AG04450 (cell line): ENCODE results near the gene SLC17A2. TPM values are rescaled to one million over a fixed set of nuclear protein-coding genes. Genes with fewer than 3 reads are reported as not detected.
"Not testable (repeated sequence)": the region's sequence is repeated elsewhere in the genome, so short reads cannot be mapped to it uniquely, and the experiment has no call there.

Experiments used
- CTCF ChIA-PET: fragments of 300-600, 350-600 bp; formaldehyde crosslinking; extraction: SDS; loops from one replicate; lab custom pipeline; 2022; ENCODE audit warnings: antibody characterized with exemption, inconsistent platforms; lab: Charles Lee
- POLR2A ChIA-PET: fragments of 350-600 bp; formaldehyde crosslinking; extraction: SDS; loops from one replicate; lab custom pipeline; 2021; ENCODE audit warnings: antibody characterized with exemption, inconsistent platforms; lab: Yijun Ruan, JAX
- DNase-seq: peaks from one replicate; pipeline ENCODE4 v3.0.0-alpha.2; 2011; ENCODE audit warnings: low read depth, low spot score
- H3K27ac ChIP-seq: one replicate; pipeline ENCODE4 v1.5.1; 2012; ENCODE audit warnings: low read depth, low read length, control low read depth
- H3K27me3 ChIP-seq: one replicate; pipeline ENCODE4 v1.6.0; 2012; ENCODE audit warnings: low read length; ENCODE audit not compliant: control insufficient read depth, insufficient read depth
- H3K4me3 ChIP-seq: 2 replicates; pipeline ENCODE4 v1.5.1; 2011; ENCODE audit warnings: mild to moderate bottlenecking, low read depth, low read length, control low read depth
- H3K9me3 ChIP-seq: 2 replicates; pipeline ENCODE4 v1.5.1; 2012; ENCODE audit warnings: low read length; ENCODE audit not compliant: control insufficient read depth, insufficient read depth
- CTCF ChIP-seq: IDR thresholded peaks from 2 replicates; pipeline ENCODE4 v1.5.1; 2011; ENCODE audit warnings: low read depth, low read length, control low read depth, inconsistent platforms
- polyA plus RNA-seq: library from polyadenylated mRNA; depleted of rRNA; stranded (reverse); fragments of >200 nt; gene quantifications from 2 replicates; pipeline ENCODE4 v1.2.3, GENCODE V29; 2011

SLC17A2 gene
- polyA plus RNA-seq, 1 experiment, result not detected

DNA sequence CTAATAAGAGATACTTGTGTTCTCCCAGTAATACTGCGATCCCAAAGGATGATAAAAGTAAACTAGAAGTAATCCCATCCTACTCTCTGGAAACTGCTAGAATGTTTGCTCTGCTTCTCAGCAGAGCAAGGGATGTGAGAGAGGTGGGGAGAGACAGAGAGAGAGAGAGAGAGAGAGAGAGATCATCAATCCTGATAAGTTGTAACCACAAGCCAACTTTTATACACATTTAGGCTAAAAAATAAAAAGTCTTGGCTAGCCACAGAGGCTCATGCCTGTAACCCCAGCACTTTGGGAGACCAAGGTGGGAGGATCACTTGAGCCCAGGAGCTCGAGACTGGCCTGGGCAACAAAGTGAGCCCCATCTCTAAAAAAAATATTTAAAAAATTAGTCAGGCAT lies 16.1 kb upstream of the SLC17A2 start:
- Histone ChIP-seq H3K27ac (no peak overlapping the region), H3K4me3 (no peak overlapping the region), H3K9me3 (no peaks in the 10 kb centered on the region), H3K27me3 (no peaks in the 10 kb centered on the region)
- CTCF ChIA-PET, result no interaction called here
- TF ChIP-seq CTCF, result no peak
- POLR2A ChIA-PET, result no interaction called here
- DNase-seq, result no peak

- H3K4me3 ChIP-seq, H3K27me3 ChIP-seq, POLR2A ChIA-PET, CTCF ChIA-PET, DNase-seq, H3K9me3 ChIP-seq, H3K27ac ChIP-seq: not testable (repeated sequence)
Measured at GRCh38 chr6:25945738-25946137, 15.2 kb upstream of the SLC17A2 start.

DNA sequence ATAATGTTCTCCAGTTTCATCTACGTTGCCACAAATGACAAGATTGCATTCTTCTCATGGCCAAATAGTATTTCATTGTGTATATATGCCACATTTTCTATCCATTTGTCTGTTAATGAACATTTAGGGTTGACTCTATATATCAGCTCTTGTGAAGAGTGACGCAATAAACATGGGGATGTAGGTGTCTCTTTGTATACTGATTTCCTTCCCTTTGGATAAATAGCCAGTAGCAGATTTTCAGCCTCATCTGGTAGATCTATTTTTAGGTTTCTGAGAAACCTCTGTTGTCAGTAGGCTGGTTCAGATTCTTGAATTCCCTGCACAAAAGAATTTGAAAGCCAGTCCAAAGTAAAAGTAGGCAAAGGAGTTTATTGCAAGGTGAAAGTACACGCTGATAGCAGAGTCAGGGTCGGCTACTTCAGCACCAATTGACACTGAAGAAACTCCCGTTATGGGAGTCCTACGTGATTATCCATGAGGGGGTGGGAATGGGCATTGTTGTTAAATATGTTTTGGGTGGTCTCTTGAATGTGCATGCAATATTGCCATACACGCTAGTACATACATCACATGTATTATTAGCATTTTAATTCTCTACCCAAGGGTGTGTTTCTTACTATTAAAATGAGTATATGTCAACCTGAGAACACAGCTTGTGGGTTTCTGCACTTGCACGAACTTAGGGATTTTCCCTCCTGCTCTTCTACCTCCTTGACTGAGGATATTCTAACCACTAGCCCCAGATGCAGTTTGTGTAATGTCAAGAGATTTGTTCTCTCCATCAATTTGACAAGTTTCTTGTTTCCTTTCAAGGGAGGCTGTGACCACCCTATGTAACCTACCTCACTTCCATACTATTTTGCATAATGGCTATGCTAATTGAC lies 14.4 kb upstream of the SLC17A2 start:
- no peak for DNase-seq
- Histone ChIP-seq H3K27me3 (no peaks in the 10 kb centered on the region), H3K27ac (no peak overlapping the region), H3K4me3 (no peak overlapping the region), H3K9me3 (no peaks in the 10 kb centered on the region)
- POLR2A ChIA-PET, result no interaction called here
- no peak for TF ChIP-seq CTCF
- CTCF ChIA-PET, result interaction anchor here (1.2 to 1.4 kb wide), 2 partner anchors 156 to 225 kb away, joined by 4 to 5 read pairs; no protein-coding TSS in a partner anchor

GRCh38 chr6:25943887-25944286 lies 13.4 kb upstream of the SLC17A2 start:
- H3K4me3 ChIP-seq, result no peak overlapping the region
- H3K9me3 ChIP-seq, result no peaks in the 10 kb centered on the region
- H3K27ac ChIP-seq, result no peak overlapping the region
- no peak for TF ChIP-seq CTCF
- ChIA-PET POLR2A (no interaction called here), CTCF (interaction anchor here (1.2 to 1.4 kb wide), 2 partner anchors 155 to 224 kb away, joined by 4 to 5 read pairs; no protein-coding TSS in a partner anchor)
- DNase-seq, result no peak
- peaks cover 2% of the 10 kb centered on the region for H3K27me3 ChIP-seq

GRCh38 chr6:25942561-25943147 lies 12.2 kb upstream of the SLC17A2 start:
- TF ChIP-seq CTCF, result peak; percentile 59
- no peak for DNase-seq
- ChIA-PET CTCF (interaction anchor here (1.0 to 2.2 kb wide), 3 partner anchors 155 to 225 kb away, joined by 3 to 10 read pairs (median 5); no protein-coding TSS in a partner anchor), POLR2A (no interaction called here)
- no peaks in the 10 kb centered on the region for H3K9me3 ChIP-seq
- H3K27ac ChIP-seq, result no peak overlapping the region
- peaks cover 2% of the 10 kb centered on the region for H3K27me3 ChIP-seq
- no peak overlapping the region for H3K4me3 ChIP-seq
